Keratinocyte (primary cell): Measurements from ENCODE around the gene STX10.

Experiments
- CTCF ChIP-seq, 3 experiments: IDR thresholded peaks in 1 of 3; conservative IDR thresholded peaks in 1 of 3; optimal IDR thresholded peaks in 1 of 3; 2 replicates in 2 of 3; 3 replicates in 1 of 3; pipeline versions ENCODE3 to v1.5.1; 2011; ENCODE audit warnings: low read length in 3 of 3, mild to moderate bottlenecking in 3 of 3, moderate library complexity in 2 of 3, control low read depth in 1 of 3, inconsistent platforms in 1 of 3; ENCODE audit not compliant: insufficient read depth in 2 of 3; ENCODE audit errors: extremely low read depth in 1 of 3
- EZH2 ChIP-seq: IDR thresholded peaks from one replicate; pipeline ENCODE4 v1.6.1; 2012; ENCODE audit warnings: inconsistent platforms, mild to moderate bottlenecking, low read length, moderate library complexity

GRCh38 chr19:13132471-13133180 lies 17.5 kb downstream of the STX10 start:
- TF ChIP-seq CTCF (optimal IDR thresholded peaks at IDR 0.05 in 1 of 3, IDR thresholded peaks at IDR 0.05 in 1 of 3, conservative IDR thresholded peaks at IDR 0.05 in 1 of 3; ENCODE audit: extremely low read depth in 1 of 3, insufficient read depth in 2 of 3, low read length in 3 of 3) (no peak), EZH2 (no peak)
